H1 (cell line): ENCODE results near the gene SNX32. TPM values are rescaled to one million over a fixed set of nuclear protein-coding genes. Genes with fewer than 3 reads are reported as not detected.

Source experiments
- CHD1 ChIP-seq: IDR thresholded peaks from 2 replicates; pipeline ENCODE4 v1.6.1; 2012; ENCODE audit warnings: low read depth, low read length, improper control_type of control experiment
- CHD2 ChIP-seq: IDR thresholded peaks from 2 replicates; pipeline ENCODE4 v1.6.1; 2012; ENCODE audit warnings: low read length, improper control_type of control experiment
- CTCF ChIP-seq, 3 experiments: IDR thresholded peaks; 1 replicate in 2 of 3; 2 replicates in 1 of 3; pipeline versions ENCODE4 v1.5.1 to v1.6.1; 2011; ENCODE audit warnings: low read length in 3 of 3, mild to moderate bottlenecking in 3 of 3, inconsistent platforms in 2 of 3, low read depth in 1 of 3, moderate library complexity in 1 of 3; ENCODE audit not compliant: insufficient read depth in 1 of 3; ENCODE audit errors: control extremely low read depth in 1 of 3
- EZH2 ChIP-seq: fragments of 200-600 bp; sonication (generic); IDR thresholded peaks from 2 replicates; pipeline ENCODE4 v1.7.1; 2012; ENCODE audit warnings: low read depth, mild to moderate bottlenecking, moderate library complexity, low read length, inconsistent platforms; ENCODE audit not compliant: severe bottlenecking
- NRF1 ChIP-seq: IDR thresholded peaks from 2 replicates; pipeline ENCODE4 v1.6.1; 2011; ENCODE audit warnings: mild to moderate bottlenecking, low read depth, low read length, improper control_type of control experiment
- PHF8 ChIP-seq: fragments of 200-600 bp; sonication (generic); conservative IDR thresholded peaks from 2 replicates; pipeline ENCODE4 v1.7.1; 2012; ENCODE audit warnings: low read depth, mild to moderate bottlenecking, inconsistent platforms, low read length, moderate library complexity
- RAD21 ChIP-seq, 2 experiments: IDR thresholded peaks in 1 of 2; conservative IDR thresholded peaks in 1 of 2; 2 replicates each; pipeline ENCODE4 v1.6.1; 2011; ENCODE audit warnings: low read depth in 2 of 2, low read length in 2 of 2, improper control_type of control experiment in 1 of 2, inconsistent platforms in 1 of 2, mild to moderate bottlenecking in 1 of 2, moderate library complexity in 1 of 2
- SP4 ChIP-seq: IDR thresholded peaks from 2 replicates; pipeline ENCODE4 v1.6.1; 2012; ENCODE audit warnings: low read length, inconsistent platforms
- polyA plus RNA-seq, 7 experiments: library from polyadenylated mRNA; depleted of rRNA in 3 of 7; stranded (reverse) in 5 of 7; unstranded in 2 of 7; fragments of >200 nt in 5 of 7; fragments of 200-250 nt in 2 of 7; gene quantifications; 1 replicate in 5 of 7; 2 replicates in 1 of 7; 4 replicates in 1 of 7; pipeline versions ENCODE4 v1.2.1 to v1.2.3, GENCODE V29; 2011 to 2013; ENCODE audit warnings: missing spikeins in 2 of 7, mixed read lengths in 2 of 7
- total RNA-seq: library from RNA; stranded (reverse); fragmentation: NEBNext Ultra II Directional; extraction: Animal tissue kit (Norgen Biotek cat#: 25700); gene quantifications from 2 replicates; pipeline ENCODE4 v1.2.1, GENCODE V29; 2021
- TF ChIP-seq, protein P1 (sequence below): IDR thresholded peaks from 2 replicates; pipeline ENCODE4 v1.6.1; 2011; ENCODE audit warnings: low read length, improper control_type of control experiment

SNX32 gene
- total and polyA plus RNA-seq, 2 of the 8 experiments (the other 6 are each of a cell fraction or from before 2014, with no cell fraction given), result 0.76 to 2.2 TPM

- no peak for TF ChIP-seq EZH2
- no peak for TF ChIP-seq CTCF (IDR thresholded peaks at IDR 0.05; ENCODE audit: control extremely low read depth in 1 of 3, insufficient read depth in 1 of 3, low read depth in 1 of 3, low read length in 3 of 3)
- no peak for TF ChIP-seq CHD1
- TF ChIP-seq CHD2, result no peak
- TF ChIP-seq SP4, result no peak
- no peak for TF ChIP-seq PHF8
- no peak for TF ChIP-seq NRF1
- TF ChIP-seq, protein P1, sequence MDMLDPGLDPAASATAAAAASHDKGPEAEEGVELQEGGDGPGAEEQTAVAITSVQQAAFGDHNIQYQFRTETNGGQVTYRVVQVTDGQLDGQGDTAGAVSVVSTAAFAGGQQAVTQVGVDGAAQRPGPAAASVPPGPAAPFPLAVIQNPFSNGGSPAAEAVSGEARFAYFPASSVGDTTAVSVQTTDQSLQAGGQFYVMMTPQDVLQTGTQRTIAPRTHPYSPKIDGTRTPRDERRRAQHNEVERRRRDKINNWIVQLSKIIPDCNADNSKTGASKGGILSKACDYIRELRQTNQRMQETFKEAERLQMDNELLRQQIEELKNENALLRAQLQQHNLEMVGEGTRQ, result no peak
- no peak for TF ChIP-seq RAD21 (IDR thresholded peaks at IDR 0.05 in 1 of 2, conservative IDR thresholded peaks at IDR 0.05 in 1 of 2; ENCODE audit: low read depth in 2 of 2, low read length in 2 of 2)
- TF ChIP-seq, all 59 proteins: peak for 0
Measured at GRCh38 chr11:65790104-65790901, 43.5 kb upstream of the SNX32 start (continued).
